HG03066 (cell line): Measurements from ENCODE around the gene SELENBP1.

ENCODE experiments used
- ATAC-seq: cut with Tn5 transposase; IDR thresholded peaks from one replicate; pipeline ENCODE4 v1.9.1; 2021; ENCODE audit warnings: low read depth; ENCODE audit not compliant: unreplicated experiment

The SELENBP1 gene

GRCh38 chr1:151346082-151346768, 26.3 kb downstream of the SELENBP1 start:
- ATAC-seq = no peak

GRCh38 chr1:151344291-151344690, 28.2 kb downstream of the SELENBP1 start:
- ATAC-seq = no peak

- no peak for ATAC-seq
Measured at GRCh38 chr1:151343587-151343986, 28.9 kb downstream of the SELENBP1 start.

- ATAC-seq = no peak
Measured at GRCh38 chr1:151342569-151342968, 29.9 kb downstream of the SELENBP1 start.

GRCh38 chr1:151342021-151342420, 30.5 kb downstream of the SELENBP1 start:
- ATAC-seq = no peak

GRCh38 chr1:151340870-151341754, 31.4 kb downstream of the SELENBP1 start:
- ATAC-seq = no peak

- ATAC-seq = no peak
Measured at GRCh38 chr1:151336556-151336955, 35.9 kb downstream of the SELENBP1 start.

GRCh38 chr1:151334822-151335221, 37.7 kb downstream of the SELENBP1 start:
- ATAC-seq = no peak

GRCh38 chr1:151327903-151328674, 44.4 kb downstream of the SELENBP1 start:
- no peak for ATAC-seq

GRCh38 chr1:151327223-151327902, 45.1 kb downstream of the SELENBP1 start, which contains the start of gene PI4KB:
Gene PI4KB (minus strand): TSS chr1:151327416. CDS start chr1:151316481, 10,935 bp downstream.
- peak; percentile 89 for ATAC-seq

GRCh38 chr1:151326619-151327222, 45.8 kb downstream of the SELENBP1 start:
- ATAC-seq = peak; percentile 49

- no peak for ATAC-seq
Measured at GRCh38 chr1:151325646-151326429, 46.7 kb downstream of the SELENBP1 start.

- ATAC-seq = no peak
Measured at GRCh38 chr1:151325231-151325630, 47.3 kb downstream of the SELENBP1 start.

GRCh38 chr1:151324390-151324930, 48.0 kb downstream of the SELENBP1 start:
- ATAC-seq = no peak

GRCh38 chr1:151318975-151319374, 53.5 kb downstream of the SELENBP1 start:
- no peak for ATAC-seq

GRCh38 chr1:151315565-151316235, 56.8 kb downstream of the SELENBP1 start:
- no peak for ATAC-seq
